ENCODE measurements around the gene BRWD1.

DNA sequence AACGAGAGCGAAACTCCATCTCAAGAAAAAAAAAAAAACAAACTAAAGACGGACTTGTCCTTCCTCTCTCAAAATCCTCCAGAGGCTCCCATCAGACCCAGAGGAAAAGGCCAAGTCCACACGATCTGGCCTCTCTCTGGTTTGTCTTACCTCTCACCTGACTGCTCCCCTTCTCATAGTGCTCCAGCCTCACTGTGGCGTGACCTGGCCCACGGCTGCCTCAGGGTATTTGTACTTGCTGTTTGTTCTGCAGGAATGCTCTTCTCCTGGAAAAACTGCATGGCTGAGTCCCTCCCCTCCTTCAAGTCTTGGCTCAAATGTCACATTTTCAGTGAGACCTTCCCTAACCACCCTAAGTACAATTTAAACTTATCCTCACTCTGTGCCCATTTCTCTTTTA, 8.0 kb upstream of the BRWD1 start:
- TF ChIP-seq, protein P1, sequence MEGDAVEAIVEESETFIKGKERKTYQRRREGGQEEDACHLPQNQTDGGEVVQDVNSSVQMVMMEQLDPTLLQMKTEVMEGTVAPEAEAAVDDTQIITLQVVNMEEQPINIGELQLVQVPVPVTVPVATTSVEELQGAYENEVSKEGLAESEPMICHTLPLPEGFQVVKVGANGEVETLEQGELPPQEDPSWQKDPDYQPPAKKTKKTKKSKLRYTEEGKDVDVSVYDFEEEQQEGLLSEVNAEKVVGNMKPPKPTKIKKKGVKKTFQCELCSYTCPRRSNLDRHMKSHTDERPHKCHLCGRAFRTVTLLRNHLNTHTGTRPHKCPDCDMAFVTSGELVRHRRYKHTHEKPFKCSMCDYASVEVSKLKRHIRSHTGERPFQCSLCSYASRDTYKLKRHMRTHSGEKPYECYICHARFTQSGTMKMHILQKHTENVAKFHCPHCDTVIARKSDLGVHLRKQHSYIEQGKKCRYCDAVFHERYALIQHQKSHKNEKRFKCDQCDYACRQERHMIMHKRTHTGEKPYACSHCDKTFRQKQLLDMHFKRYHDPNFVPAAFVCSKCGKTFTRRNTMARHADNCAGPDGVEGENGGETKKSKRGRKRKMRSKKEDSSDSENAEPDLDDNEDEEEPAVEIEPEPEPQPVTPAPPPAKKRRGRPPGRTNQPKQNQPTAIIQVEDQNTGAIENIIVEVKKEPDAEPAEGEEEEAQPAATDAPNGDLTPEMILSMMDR (optimal IDR thresholded peaks at IDR 0.05 in 1 of 3, IDR thresholded peaks at IDR 0.05 in 1 of 3, conservative IDR thresholded peaks at IDR 0.05 in 1 of 3; ENCODE audit: extremely low read depth in 1 of 3, insufficient read depth in 2 of 3, low read length in 3 of 3) = no peak
- TF ChIP-seq EZH2 (IDR thresholded peaks at IDR 0.05; ENCODE audit: low read length) = no peak

All from keratinocyte (primary cell).